H1 (cell line): ENCODE data around the gene SEC14L6. TPM values are rescaled to one million over a fixed set of nuclear protein-coding genes. Genes with fewer than 3 reads are reported as not detected.
A peak's percentile ranks its signal among the peaks of the same experiment; 100 is the strongest.

ENCODE experiments used
- CTCF ChIA-PET: fragments of 300-600 bp; sonication (Branson Sonifier 250); formaldehyde crosslinking; loops from one replicate; lab custom pipeline; 2021; ENCODE audit not compliant: partially characterized antibody; lab: Charles Lee
- POLR2A ChIA-PET: fragments of 300-600 bp; sonication (Branson Sonifier 250); formaldehyde crosslinking; loops from one replicate; lab custom pipeline; 2021; ENCODE audit warnings: inconsistent platforms; ENCODE audit not compliant: partially characterized antibody; lab: Charles Lee
- DNase-seq, 2 experiments: peaks; one replicate each; pipeline versions ENCODE4 v3.0.0 to v3.0.0-alpha.2; 2010 to 2022; ENCODE audit warnings: low spot score in 2 of 2, low read depth in 1 of 2, mixed read lengths in 1 of 2
- FAIRE-seq: peaks from 2 replicates; lab custom pipeline; 2011; peaks lifted over from hg19 to GRCh38; lab: Jason Lieb, UNC
- H2AFZ ChIP-seq: 2 replicates; pipeline ENCODE4 v1.8.1; 2012; ENCODE audit warnings: low read length, inconsistent platforms
- H2AK5ac ChIP-seq: 2 replicates; pipeline ENCODE4 v1.6.1; 2013; ENCODE audit warnings: low read depth, low read length
- H2BK120ac ChIP-seq: replicated peaks from 2 replicates; pipeline ENCODE3; 2013; ENCODE audit warnings: low read depth, low read length, inconsistent platforms
- H2BK12ac ChIP-seq: 2 replicates; pipeline ENCODE4 v1.6.1; 2013; ENCODE audit warnings: low read depth, low read length
- H2BK15ac ChIP-seq: 2 replicates; pipeline ENCODE4 v1.6.1; 2013; ENCODE audit warnings: low read length
- H2BK20ac ChIP-seq: 2 replicates; pipeline ENCODE4 v1.6.1; 2013; ENCODE audit warnings: low read length
- H2BK5ac ChIP-seq: 2 replicates; pipeline ENCODE4 v1.6.1; 2013; ENCODE audit warnings: low read depth, low read length
- H3K14ac ChIP-seq: 2 replicates; pipeline ENCODE4 v1.6.1; 2013; ENCODE audit warnings: inconsistent platforms; ENCODE audit not compliant: insufficient read length
- H3K18ac ChIP-seq: 2 replicates; pipeline ENCODE4 v1.6.1; 2013; ENCODE audit warnings: low read length; ENCODE audit errors: extremely low read depth
- H3K23ac ChIP-seq: 2 replicates; pipeline ENCODE4 v1.6.1; 2013; ENCODE audit warnings: inconsistent platforms; ENCODE audit not compliant: insufficient read length
- H3K23me2 ChIP-seq: 2 replicates; pipeline ENCODE4 v1.6.1; 2013; ENCODE audit warnings: low read depth, low read length
- H3K27ac ChIP-seq: 2 replicates; pipeline ENCODE4 v1.6.1; 2011; ENCODE audit warnings: low read depth, low read length, inconsistent platforms
- H3K27me3 ChIP-seq, 4 experiments: replicated peaks in 1 of 4; 1 replicate in 1 of 4; 2 replicates in 3 of 4; pipeline versions ENCODE4 v1.6.1 to v1.8.1; 2011 to 2013; ENCODE audit warnings: low read length in 3 of 4, mild to moderate bottlenecking in 3 of 4, inconsistent platforms in 2 of 4, mixed read lengths in 2 of 4, moderate library complexity in 1 of 4; ENCODE audit not compliant: control insufficient read depth in 3 of 4, insufficient read depth in 3 of 4; ENCODE audit errors: extremely low read depth in 1 of 4
- H3K36me3 ChIP-seq, 4 experiments: 2 replicates each; pipeline versions ENCODE4 v1.6.1 to v1.8.1; 2011 to 2013; ENCODE audit warnings: mild to moderate bottlenecking in 4 of 4, low read length in 3 of 4, moderate library complexity in 2 of 4, control low read depth in 1 of 4, inconsistent platforms in 1 of 4; ENCODE audit not compliant: insufficient read depth in 4 of 4, control insufficient read depth in 2 of 4
- H3K4ac ChIP-seq: replicated peaks from 2 replicates; pipeline ENCODE3; 2013; ENCODE audit warnings: low read length, low read depth, mixed read lengths, inconsistent platforms; ENCODE audit not compliant: insufficient read length
- H3K4me1 ChIP-seq, 4 experiments: replicated peaks in 1 of 4; 1 replicate in 1 of 4; 2 replicates in 3 of 4; pipeline versions ENCODE4 v1.6.1 to v1.8.1; 2011 to 2013; ENCODE audit warnings: low read length in 3 of 4, inconsistent platforms in 2 of 4, mixed read lengths in 1 of 4; ENCODE audit not compliant: insufficient read depth in 4 of 4, control insufficient read depth in 3 of 4
- H3K4me2 ChIP-seq, 2 experiments: 2 replicates each; pipeline versions ENCODE4 v1.6.1 to v1.8.1; 2011 to 2013; ENCODE audit warnings: low read depth in 2 of 2, low read length in 2 of 2, control low read depth in 1 of 2, inconsistent platforms in 1 of 2, mild to moderate bottlenecking in 1 of 2; ENCODE audit not compliant: insufficient read depth in 1 of 2
- H3K4me3 ChIP-seq, 4 experiments: fragments of 200-600, 300-600 bp in 1 of 4; sonication (generic), shearing (Covaris generic), sonication (Bioruptor Twin) in 1 of 4; 2 replicates each; pipeline versions ENCODE4 v1.5.1 to v1.8.1; 2011 to 2016; ENCODE audit warnings: low read length in 4 of 4, low read depth in 3 of 4, control low read depth in 2 of 4, inconsistent platforms in 2 of 4, mild to moderate bottlenecking in 2 of 4, mixed read lengths in 1 of 4, moderate library complexity in 1 of 4; ENCODE audit not compliant: insufficient read depth in 2 of 4; ENCODE audit errors: extremely low read depth in 1 of 4
- H3K56ac ChIP-seq: replicated peaks from 2 replicates; pipeline ENCODE3; 2013; ENCODE audit warnings: low read depth, mild to moderate bottlenecking, mixed read lengths, low read length, inconsistent platforms; ENCODE audit not compliant: insufficient read length
- H3K79me1 ChIP-seq: 2 replicates; pipeline ENCODE4 v1.6.1; 2013; ENCODE audit warnings: low read depth, low read length, control low read depth
- H3K79me2 ChIP-seq, 2 experiments: 2 replicates each; pipeline versions ENCODE4 v1.6.1 to v1.8.1; 2012 to 2013; ENCODE audit warnings: low read length in 2 of 2, mild to moderate bottlenecking in 2 of 2, inconsistent platforms in 1 of 2; ENCODE audit not compliant: insufficient read depth in 2 of 2, control insufficient read depth in 1 of 2
- H3K9ac ChIP-seq, 4 experiments: replicated peaks in 1 of 4; 1 replicate in 1 of 4; 2 replicates in 3 of 4; pipeline versions ENCODE4 v1.6.1 to v1.8.1; 2011 to 2013; ENCODE audit warnings: low read depth in 3 of 4, low read length in 3 of 4, control low read depth in 2 of 4, mild to moderate bottlenecking in 2 of 4, moderate library complexity in 2 of 4, inconsistent platforms in 1 of 4; ENCODE audit errors: extremely low read depth in 1 of 4
- H3K9me3 ChIP-seq, 2 experiments: 2 replicates each; pipeline versions ENCODE4 v1.6.1 to v1.8.1; 2012 to 2013; ENCODE audit warnings: mild to moderate bottlenecking in 2 of 2, moderate library complexity in 2 of 2, control low read depth in 1 of 2, inconsistent platforms in 1 of 2, low read depth in 1 of 2, low read length in 1 of 2, mixed read lengths in 1 of 2; ENCODE audit not compliant: insufficient read depth in 2 of 2
- H4K20me1 ChIP-seq, 2 experiments: replicated peaks in 1 of 2; 2 replicates each; pipeline versions ENCODE3 to v1.8.1; 2011 to 2013; ENCODE audit warnings: inconsistent platforms in 2 of 2, low read length in 2 of 2, mild to moderate bottlenecking in 1 of 2; ENCODE audit not compliant: insufficient read depth in 2 of 2, control insufficient read depth in 1 of 2
- H4K5ac ChIP-seq: 2 replicates; pipeline ENCODE4 v1.6.1; 2013; ENCODE audit warnings: low read length, low read depth, mixed read lengths, inconsistent platforms; ENCODE audit not compliant: insufficient read length
- H4K8ac ChIP-seq: 2 replicates; pipeline ENCODE4 v1.8.0; 2013; ENCODE audit warnings: mild to moderate bottlenecking, moderate library complexity, low read length, inconsistent platforms; ENCODE audit not compliant: insufficient read depth; ENCODE audit errors: extremely low read depth
- H4K91ac ChIP-seq: replicated peaks from 2 replicates; pipeline ENCODE3; 2013; ENCODE audit warnings: low read length, mixed read lengths, inconsistent platforms; ENCODE audit not compliant: insufficient read length
- CTCF ChIP-seq, 3 experiments: IDR thresholded peaks; 1 replicate in 2 of 3; 2 replicates in 1 of 3; pipeline versions ENCODE4 v1.5.1 to v1.6.1; 2011; ENCODE audit warnings: low read length in 3 of 3, mild to moderate bottlenecking in 3 of 3, inconsistent platforms in 2 of 3, low read depth in 1 of 3, moderate library complexity in 1 of 3; ENCODE audit not compliant: insufficient read depth in 1 of 3; ENCODE audit errors: control extremely low read depth in 1 of 3
- POLR2AphosphoS5 ChIP-seq: IDR thresholded peaks from 2 replicates; pipeline ENCODE4 v1.6.1; 2011; ENCODE audit warnings: low read depth, low read length
- SIX5 ChIP-seq: IDR thresholded peaks from 2 replicates; pipeline ENCODE4 v1.6.1; 2011; ENCODE audit warnings: mild to moderate bottlenecking, low read depth, low read length
- SP1 ChIP-seq: IDR thresholded peaks from 2 replicates; pipeline ENCODE4 v1.6.1; 2011; ENCODE audit warnings: low read depth, low read length
- SP4 ChIP-seq: IDR thresholded peaks from 2 replicates; pipeline ENCODE4 v1.6.1; 2012; ENCODE audit warnings: low read length, inconsistent platforms
- SUZ12 ChIP-seq: fragments of 200-600 bp; sonication (generic); IDR thresholded peaks from 2 replicates; pipeline ENCODE4 v1.6.1; 2012; ENCODE audit warnings: mild to moderate bottlenecking, inconsistent platforms, low read length, moderate library complexity, mixed read lengths
- WGBS, 2 experiments: shearing (Covaris generic) in 1 of 2; methylation state at CpG; one replicate each; pipeline versions ENCODE4 v1.1.6 to v1.1.7; 2013 to 2015; ENCODE audit warnings: low lambda C conversion rate in 2 of 2, mixed read lengths in 2 of 2, inconsistent platforms in 1 of 2, low coverage in 1 of 2, missing lambda C conversion rate in 1 of 2; ENCODE audit not compliant: insufficient replicate concordance in 2 of 2, insufficient coverage in 1 of 2, insufficient read length in 1 of 2; ENCODE audit errors: extremely low coverage in 1 of 2, missing lambda C conversion rate in 1 of 2; 5-methylcytosine and 5-hydroxymethylcytosine counted together
- polyA plus RNA-seq, 7 experiments: library from polyadenylated mRNA; depleted of rRNA in 3 of 7; stranded (reverse) in 5 of 7; unstranded in 2 of 7; fragments of >200 nt in 5 of 7; fragments of 200-250 nt in 2 of 7; gene quantifications; 1 replicate in 5 of 7; 2 replicates in 1 of 7; 4 replicates in 1 of 7; pipeline versions ENCODE4 v1.2.1 to v1.2.3, GENCODE V29; 2011 to 2013; ENCODE audit warnings: missing spikeins in 2 of 7, mixed read lengths in 2 of 7
- total RNA-seq: library from RNA; stranded (reverse); fragmentation: NEBNext Ultra II Directional; extraction: Animal tissue kit (Norgen Biotek cat#: 25700); gene quantifications from 2 replicates; pipeline ENCODE4 v1.2.1, GENCODE V29; 2021
- TF ChIP-seq, protein P1 (sequence below): IDR thresholded peaks from 2 replicates; pipeline ENCODE4 v1.6.1; 2011; ENCODE audit warnings: low read length, improper control_type of control experiment
- TF ChIP-seq, protein P2 (sequence below): IDR thresholded peaks from 2 replicates; pipeline ENCODE4 v1.6.1; 2012; ENCODE audit warnings: low read length, inconsistent platforms

SEC14L6 gene
- total and polyA plus RNA-seq, 2 of the 8 experiments (the other 6 are each of a cell fraction or from before 2014, with no cell fraction given): 0.63 to 2.1 TPM

DNA sequence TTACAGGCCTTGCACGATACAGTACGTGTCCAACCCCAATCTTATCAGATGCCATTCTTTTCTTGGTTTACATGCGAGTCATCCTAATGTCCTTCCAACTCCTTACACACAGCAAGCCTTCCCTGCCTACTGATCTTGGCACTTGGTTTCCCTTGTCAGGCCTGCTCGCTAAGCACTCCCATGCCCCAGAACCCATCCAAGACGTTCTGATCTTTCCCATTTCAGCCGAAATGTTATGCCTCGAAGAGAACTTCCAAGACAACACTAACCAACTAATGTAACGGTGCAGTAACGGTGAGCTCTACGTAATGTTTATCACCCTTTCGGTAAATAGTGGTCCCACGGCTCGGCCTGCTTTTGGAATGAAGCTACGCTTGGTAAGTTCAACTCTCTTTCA lies 44.6 kb upstream of the SEC14L6 start:
- peaks cover 27 to 32% (median 28%) of the 10 kb centered on the region in 4 experiments for H3K36me3 ChIP-seq
- ChIA-PET CTCF (interaction anchor here (1.0 to 7.6 kb wide), 6 partner anchors 8 to 44 kb away, joined by 3 to 52 read pairs (median 4); partner anchors contain the start of genes SLC35E4 and TCN2), POLR2A (interaction anchor here (0.8 to 8.4 kb wide), 9 partner anchors 9 to 44 kb away, joined by 3 to 64 read pairs (median 5); partner anchors contain the start of genes GAL3ST1, SLC35E4 and TCN2)
- H3K18ac ChIP-seq: no peak overlapping the region
- peaks cover 5% of the 10 kb centered on the region for H3K23me2 ChIP-seq
- H4K91ac ChIP-seq: peak overlapping the region; percentile 20
- H3K4me2 ChIP-seq: peak overlapping the region; percentile 94 to 99
- no peak overlapping the region for H3K56ac ChIP-seq
- FAIRE-seq (no peak), DNase-seq (no peak)
- H2AFZ ChIP-seq: no peak overlapping the region
- H3K9ac ChIP-seq: peak overlapping the region; percentile 78 to 94 (median 85)
- H2AK5ac ChIP-seq: peak overlapping the region; percentile 93
- H3K27me3 ChIP-seq: no peaks in the 10 kb centered on the region; a peak in 2 of 7 replicates
- H2BK15ac ChIP-seq: no peak overlapping the region
- peak overlapping the region; percentile 7 for H3K4ac ChIP-seq
- H3K79me1 ChIP-seq: peaks cover 3% of the 10 kb centered on the region; the same call in 1 of the 2 replicates
- H3K27ac ChIP-seq: peak overlapping the region; percentile 94
- no peak overlapping the region for H2BK120ac ChIP-seq
- peaks cover 2 to 7% of the 10 kb centered on the region in 2 experiments for H4K20me1 ChIP-seq
- H3K4me3 ChIP-seq: peak overlapping the region; percentile 68 to 100 (median 94)
- peaks cover 0 to 8% (median 1%) of the 10 kb centered on the region in 4 experiments; a peak in 2 of 7 replicates for H3K4me1 ChIP-seq
- H2BK5ac ChIP-seq: peak overlapping the region; percentile 88; the same call in 1 of the 2 replicates
- peaks cover 18 to 24% of the 10 kb centered on the region in 2 experiments for H3K79me2 ChIP-seq
- H4K8ac ChIP-seq: no peak overlapping the region
- 14% methylated on average over 14 of the region's 14 CpGs; no CpG with 5 or more reads in 1 of the 2 experiments for WGBS, 2 experiments
- no peak overlapping the region for H3K14ac ChIP-seq
- H2BK20ac ChIP-seq: no peak overlapping the region
- H3K23ac ChIP-seq: no peak overlapping the region
- no peak overlapping the region for H4K5ac ChIP-seq
- no peaks in the 10 kb centered on the region for H3K9me3 ChIP-seq
- H2BK12ac ChIP-seq: no peak overlapping the region
- TF ChIP-seq, protein P1, sequence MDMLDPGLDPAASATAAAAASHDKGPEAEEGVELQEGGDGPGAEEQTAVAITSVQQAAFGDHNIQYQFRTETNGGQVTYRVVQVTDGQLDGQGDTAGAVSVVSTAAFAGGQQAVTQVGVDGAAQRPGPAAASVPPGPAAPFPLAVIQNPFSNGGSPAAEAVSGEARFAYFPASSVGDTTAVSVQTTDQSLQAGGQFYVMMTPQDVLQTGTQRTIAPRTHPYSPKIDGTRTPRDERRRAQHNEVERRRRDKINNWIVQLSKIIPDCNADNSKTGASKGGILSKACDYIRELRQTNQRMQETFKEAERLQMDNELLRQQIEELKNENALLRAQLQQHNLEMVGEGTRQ: no peak
- TF ChIP-seq, protein P2, sequence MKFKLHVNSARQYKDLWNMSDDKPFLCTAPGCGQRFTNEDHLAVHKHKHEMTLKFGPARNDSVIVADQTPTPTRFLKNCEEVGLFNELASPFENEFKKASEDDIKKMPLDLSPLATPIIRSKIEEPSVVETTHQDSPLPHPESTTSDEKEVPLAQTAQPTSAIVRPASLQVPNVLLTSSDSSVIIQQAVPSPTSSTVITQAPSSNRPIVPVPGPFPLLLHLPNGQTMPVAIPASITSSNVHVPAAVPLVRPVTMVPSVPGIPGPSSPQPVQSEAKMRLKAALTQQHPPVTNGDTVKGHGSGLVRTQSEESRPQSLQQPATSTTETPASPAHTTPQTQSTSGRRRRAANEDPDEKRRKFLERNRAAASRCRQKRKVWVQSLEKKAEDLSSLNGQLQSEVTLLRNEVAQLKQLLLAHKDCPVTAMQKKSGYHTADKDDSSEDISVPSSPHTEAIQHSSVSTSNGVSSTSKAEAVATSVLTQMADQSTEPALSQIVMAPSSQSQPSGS: no peak
- TF ChIP-seq SUZ12 (no peak), SIX5 (no peak), POLR2AphosphoS5 (no peak), SP4 (no peak), SP1 (no peak), CTCF (IDR thresholded peaks at IDR 0.05; ENCODE audit: control extremely low read depth in 1 of 3, insufficient read depth in 1 of 3, low read depth in 1 of 3, low read length in 3 of 3) (no peak)
